Measurements from ENCODE around the gene SLC13A5. TPM values are rescaled to one million over a fixed set of nuclear protein-coding genes. Genes with fewer than 3 reads are reported as not detected.
"Not testable (repeated sequence)": the region's sequence is repeated elsewhere in the genome, so short reads cannot be mapped to it uniquely, and the experiment has no call there.

Gene SLC13A5
- total RNA-seq (2014; rRNA removed; shearing (Covaris generic)), result 0.10 TPM in 1 of 2 replicates, not detected in the other

DNA sequence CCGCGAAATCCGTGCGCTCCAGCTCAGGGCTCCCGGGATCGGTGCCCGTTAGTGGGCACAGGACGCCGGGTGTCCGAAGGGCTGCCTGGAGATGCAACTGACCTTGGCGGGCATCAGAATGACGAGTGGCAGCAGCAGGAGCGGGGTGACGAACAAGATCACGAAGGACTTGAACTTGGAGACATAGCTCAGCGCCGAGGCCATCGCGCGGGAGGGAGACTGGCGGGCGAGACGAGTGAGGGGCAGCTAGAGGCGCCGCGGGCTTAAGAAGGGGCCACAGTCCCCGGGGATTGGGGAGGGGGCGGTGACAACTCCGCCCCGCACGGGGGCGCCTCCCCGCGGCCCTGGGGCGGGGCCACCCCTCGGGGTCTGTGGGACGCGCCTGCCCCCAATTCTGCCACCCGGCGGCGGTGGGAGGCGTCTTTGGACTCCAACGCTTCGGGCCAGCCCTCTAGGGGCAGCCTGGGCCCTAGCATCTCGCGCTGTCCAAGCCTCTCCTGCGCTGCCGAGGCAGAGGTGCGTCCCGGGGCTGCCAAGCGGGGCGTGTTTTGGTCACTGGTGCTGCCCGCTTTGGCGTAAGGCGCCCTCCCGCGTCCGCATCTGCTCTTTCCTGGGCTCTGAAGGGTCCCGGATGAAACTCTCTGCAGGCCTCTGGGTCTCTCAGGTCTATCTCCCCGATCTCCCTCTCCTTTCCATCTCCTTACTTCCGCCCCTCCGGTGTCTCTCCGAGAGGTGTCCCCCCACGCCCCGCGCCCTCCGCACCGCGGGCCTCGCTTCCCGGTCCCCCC lies at the start of gene SLC13A5:
TSS of gene SLC13A5 (minus strand) at position 240 of the 788 bp plus-strand sequence. CDS start at position 204, 36 bp downstream.
- no peak for DNase-seq (ENCODE audit: low spot score)

- no peak for DNase-seq (ENCODE audit: low spot score)
Measured at GRCh38 chr17:6761779-6762178, 48.6 kb upstream of the SLC13A5 start.

GRCh38 chr17:6757747-6758146 lies 44.6 kb upstream of the SLC13A5 start:
- DNase-seq (ENCODE audit: low spot score), result no peak

- DNase-seq (ENCODE audit: low spot score), result no peak
Measured at GRCh38 chr17:6756425-6757031, 43.4 kb upstream of the SLC13A5 start.

GRCh38 chr17:6755731-6756184 lies 42.6 kb upstream of the SLC13A5 start, which contains the start of gene XAF1:
Gene XAF1 (plus strand): TSS chr17:6756046. CDS start chr17:6756079, 33 bp downstream.
- no peak for DNase-seq (ENCODE audit: low spot score)

DNA sequence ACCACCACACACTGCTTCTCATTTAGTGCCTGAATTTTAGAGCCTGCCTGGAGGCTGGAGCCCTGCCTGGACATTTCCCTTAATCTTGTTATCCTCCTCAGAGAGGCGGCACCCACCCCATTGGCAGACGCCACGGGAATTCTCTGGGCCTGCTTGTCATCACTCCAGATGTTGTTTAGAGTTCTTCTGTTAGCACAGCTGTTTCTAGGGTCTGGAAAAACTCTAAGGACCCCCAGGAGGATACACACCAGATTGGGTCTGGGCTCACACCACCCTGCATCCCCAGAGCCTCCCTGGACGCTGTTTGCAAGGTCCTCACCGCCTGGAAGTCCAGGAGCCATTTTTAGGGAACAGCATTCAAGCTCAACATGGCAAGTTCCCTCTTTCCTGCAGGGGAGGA lies 42.1 kb upstream of the SLC13A5 start:
- DNase-seq (ENCODE audit: low spot score), result no peak

- no peak for DNase-seq (ENCODE audit: low spot score)
Measured at GRCh38 chr17:6753546-6753945, 40.4 kb upstream of the SLC13A5 start.

GRCh38 chr17:6753006-6753445 lies 39.9 kb upstream of the SLC13A5 start:
- DNase-seq (ENCODE audit: low spot score), result peak; percentile 83

DNA sequence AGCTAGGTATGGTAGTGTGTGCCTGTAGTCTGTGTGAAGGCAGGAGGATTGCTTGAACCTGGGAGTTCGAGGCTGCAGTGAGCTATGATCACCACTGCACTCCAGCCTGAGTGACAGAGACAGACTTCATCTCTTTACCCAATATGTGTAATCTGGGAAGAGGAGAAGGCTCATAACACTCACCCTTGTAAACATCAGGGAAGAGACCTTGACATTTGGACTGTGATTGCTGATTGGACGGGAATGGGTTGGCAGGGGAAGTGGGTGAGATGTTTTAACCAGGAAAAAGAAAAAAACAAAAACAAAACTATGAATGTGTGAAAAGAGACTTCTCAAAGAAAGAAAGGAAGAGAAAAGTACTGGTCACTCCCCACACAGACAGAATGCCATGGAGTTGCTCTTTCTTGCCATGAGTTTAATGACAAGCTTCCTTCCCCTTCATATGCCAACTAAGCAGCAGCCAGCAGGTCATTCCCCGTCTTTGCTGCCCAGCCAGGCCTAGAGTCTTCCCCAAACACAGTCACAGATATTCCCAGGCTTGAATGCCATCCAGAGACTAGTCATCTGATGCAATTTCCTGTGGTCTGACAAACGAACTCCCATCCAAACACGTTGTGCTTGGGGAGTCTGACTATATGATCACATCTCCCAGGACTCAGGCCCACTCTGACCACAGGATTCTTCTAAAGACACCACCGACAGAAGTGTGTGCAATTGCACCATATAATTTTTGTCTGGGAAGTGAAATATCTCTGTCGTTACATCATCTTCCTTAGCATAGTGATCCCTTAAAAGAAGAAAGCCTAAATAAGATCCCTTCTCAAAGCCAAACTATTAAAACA lies 39.1 kb upstream of the SLC13A5 start:
- DNase-seq (ENCODE audit: low spot score), result peak; percentile 95

DNA sequence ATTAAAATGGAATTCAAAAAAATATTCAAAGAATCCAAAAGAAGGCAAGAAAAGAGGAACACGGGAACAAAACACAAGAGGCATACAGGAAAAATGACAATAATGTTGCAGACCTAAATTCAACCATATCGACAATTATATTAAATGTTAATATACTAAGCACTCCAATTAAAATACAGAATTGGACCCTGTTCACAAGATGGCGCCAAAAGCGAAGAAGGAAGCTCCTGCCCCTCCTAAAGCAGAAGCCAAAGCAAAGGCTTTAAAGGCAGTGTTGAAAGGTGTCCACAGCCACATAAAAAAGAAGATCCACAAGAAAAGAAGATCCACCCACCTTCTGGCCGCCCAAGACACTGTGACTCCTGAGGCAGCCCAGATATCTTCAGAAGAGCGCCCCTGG lies 36.4 kb upstream of the SLC13A5 start:
- no peak for DNase-seq (ENCODE audit: low spot score)

- DNase-seq (ENCODE audit: low spot score), result no peak
Measured at GRCh38 chr17:6748617-6749016, 35.4 kb upstream of the SLC13A5 start.

GRCh38 chr17:6746665-6747064 lies 33.5 kb upstream of the SLC13A5 start:
- DNase-seq (ENCODE audit: low spot score), result not testable (repeated sequence)

DNA sequence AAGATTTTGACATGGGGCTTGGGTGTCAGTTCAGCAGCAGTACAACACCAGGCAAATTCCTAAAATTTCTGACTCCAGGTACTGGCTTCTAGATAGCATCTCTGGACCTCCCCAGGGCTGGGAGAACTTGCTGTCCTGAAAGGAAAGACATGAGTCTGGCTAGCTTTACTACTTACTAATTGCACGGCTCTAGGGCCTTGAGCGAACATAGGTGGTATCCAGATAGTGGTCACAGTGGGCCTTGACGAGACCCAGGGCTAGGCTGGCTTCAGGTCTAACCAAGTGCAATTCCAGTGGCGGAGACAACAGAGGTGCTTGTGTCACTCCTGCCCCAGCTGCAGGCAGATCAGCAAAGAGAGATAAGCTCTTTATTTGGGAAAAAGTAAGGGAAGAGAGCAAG lies 16.4 kb upstream of the SLC13A5 start:
- no peak for DNase-seq (ENCODE audit: low spot score)

DNA sequence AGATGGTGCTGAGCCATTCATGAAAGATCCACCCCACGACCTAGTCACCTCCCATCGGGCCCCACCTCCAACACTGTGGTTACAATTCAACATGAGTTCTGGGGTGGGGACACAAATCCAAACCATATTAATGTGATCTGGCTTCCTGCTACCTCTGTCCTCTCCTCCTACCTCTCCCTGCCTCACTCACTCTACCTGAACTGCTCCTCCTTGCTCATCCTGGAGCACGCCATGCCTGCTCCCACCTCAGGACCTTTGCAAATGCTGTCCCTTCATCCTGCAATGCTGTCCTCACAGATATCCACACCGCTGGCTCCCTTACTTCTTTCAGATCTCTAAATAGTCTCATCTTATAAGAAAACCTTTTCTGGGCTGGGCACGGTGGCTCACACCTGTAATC lies 10.8 kb upstream of the SLC13A5 start:
- no peak for DNase-seq (ENCODE audit: low spot score)

DNA sequence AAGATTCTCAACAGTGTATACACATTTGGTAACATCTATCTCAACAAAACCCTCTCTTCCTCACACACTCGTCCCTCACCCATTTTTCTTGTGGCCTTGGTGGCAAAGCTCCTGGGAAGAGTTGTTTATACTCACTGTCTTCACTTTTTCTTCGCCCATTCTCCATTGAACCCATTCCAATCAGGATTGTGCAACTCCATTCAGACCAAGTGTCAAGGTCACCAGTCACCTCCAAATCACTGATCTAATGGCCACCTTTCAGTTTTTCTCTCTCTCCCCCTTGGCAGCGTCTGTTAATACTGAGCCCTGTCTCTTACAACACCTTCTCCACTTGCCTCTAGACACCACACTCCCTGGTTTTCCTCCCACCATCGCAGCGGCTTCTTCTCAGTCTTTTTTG lies 8.6 kb upstream of the SLC13A5 start:
- no peak for DNase-seq (ENCODE audit: low spot score)

DNA sequence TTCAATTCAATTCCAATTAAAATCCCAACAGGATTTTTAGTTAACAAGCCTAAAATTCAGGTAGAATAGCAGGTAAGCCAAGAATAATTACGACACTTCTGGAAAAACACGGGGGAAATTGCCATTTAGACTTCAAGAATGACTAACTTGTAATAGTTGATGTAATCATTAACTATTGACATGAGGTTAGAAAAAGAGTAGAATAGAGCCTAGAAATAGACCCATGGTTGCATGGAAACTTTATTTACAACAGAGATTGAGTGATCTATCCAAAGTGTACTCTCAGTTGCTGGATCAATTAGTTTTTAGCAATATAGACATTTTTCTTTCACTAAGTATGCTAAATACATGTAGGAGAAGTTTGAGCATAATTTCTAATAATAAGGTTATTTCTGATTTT lies 3.6 kb upstream of the SLC13A5 start:
- DNase-seq (ENCODE audit: low spot score), result no peak

DNA sequence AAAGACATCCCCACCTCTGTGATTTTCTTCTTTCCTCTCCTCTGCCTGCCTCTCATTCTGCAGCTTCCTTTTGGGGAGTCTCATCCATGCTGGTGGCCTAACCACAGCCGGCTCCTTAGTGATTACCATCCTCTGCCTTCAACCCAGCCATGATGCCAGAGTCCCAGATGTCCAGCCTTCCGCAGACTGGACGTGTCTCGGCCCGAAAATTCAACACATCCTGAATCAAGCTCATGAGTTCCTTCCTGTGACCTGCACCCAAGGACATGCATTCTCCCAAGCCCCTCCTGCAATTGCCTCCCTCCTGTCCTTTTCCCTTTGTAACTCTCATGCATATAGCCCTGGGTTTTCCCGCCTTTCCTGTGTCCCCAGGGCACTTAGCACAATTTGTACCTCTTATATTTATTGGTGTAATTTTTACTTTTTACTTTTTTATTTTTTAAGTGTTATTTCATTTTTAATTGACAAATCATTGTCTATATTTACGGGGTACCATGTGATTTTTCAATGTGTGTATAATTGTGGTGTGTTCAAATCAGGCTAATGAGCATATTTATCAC lies 1.2 kb upstream of the SLC13A5 start:
- DNase-seq (ENCODE audit: low spot score), result no peak

- no peak for DNase-seq (ENCODE audit: low spot score)
Measured at GRCh38 chr17:6713918-6714271, 726 bp upstream of the SLC13A5 start.

- no peak for DNase-seq (ENCODE audit: low spot score)
Measured at GRCh38 chr17:6712854-6713129, 377 bp downstream of the SLC13A5 start.

DNA sequence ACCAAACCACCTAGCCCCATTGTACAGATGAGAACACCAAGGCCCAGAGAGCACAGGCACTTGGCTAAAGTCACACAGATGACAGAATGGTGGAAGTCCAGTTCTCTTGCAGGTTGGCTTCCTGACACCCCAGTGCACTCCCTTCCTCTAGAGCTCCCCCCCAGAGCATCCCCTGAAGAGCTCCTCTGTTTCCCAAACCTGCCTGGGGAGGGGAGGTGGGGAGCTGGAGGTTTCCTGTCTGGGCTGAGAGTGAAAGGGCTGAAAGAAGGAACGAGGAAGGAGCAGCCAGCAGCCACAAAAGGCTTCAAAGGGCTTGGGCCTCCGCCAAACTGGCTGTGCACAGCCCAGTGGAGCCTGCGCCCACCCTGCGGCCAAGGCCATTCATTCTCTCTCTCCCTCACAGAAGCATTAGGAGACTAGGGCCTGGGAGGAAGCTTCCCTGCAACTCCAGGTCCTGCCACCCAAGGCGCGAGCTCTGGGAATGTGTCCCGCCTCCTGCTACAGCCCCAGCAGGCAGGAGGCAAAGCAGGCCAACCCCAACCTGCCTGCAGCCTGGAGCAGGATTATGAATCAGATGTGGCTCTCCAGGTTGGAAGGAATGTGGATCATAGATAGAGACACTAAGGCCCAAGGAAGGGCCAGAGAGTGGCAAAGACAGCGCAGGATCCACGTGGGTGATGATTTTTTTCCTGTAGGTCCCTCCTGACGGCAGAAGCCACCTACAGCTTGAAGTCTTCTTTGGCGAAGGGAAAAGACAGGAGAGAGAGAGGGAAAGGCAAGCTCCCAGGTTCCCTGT lies 913 bp downstream of the SLC13A5 start:
- no peak for DNase-seq (ENCODE audit: low spot score)

DNA sequence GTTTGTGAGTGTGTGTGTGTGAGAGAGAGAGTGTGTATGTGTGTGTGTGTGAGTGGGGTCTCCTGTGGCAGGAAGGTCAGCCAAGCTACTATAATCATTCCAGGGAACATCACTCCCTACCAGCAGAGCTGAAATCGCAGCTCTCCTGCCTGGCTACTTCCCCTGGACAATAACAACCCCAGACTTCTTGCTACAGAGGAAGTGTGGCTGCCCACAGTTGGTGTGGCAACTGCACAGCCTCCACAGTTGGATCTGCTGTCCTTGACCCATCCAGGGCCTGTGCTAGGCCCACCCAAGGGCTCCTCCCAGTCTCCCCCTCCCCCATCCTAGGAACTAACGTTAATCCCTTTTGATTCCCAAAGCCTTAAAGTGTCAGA lies 1.5 kb downstream of the SLC13A5 start:
- no peak for DNase-seq (ENCODE audit: low spot score)
